Ovary (tissue), 9 donors: ENCODE results near the gene KCND3. TPM values are rescaled to one million over a fixed set of nuclear protein-coding genes. Genes with fewer than 3 reads are reported as not detected.

ENCODE experiments used
- DNase-seq, 5 donors: peaks; one replicate each; pipeline ENCODE4 v3.0.0-alpha.2; 2019 to 2020
- H3K27ac ChIP-seq, 2 donors: fragments of 200-600 bp; one replicate each; pipeline versions ENCODE4 v1.5.1 to v1.8.0; 2019 to 2022
- H3K27me3 ChIP-seq: fragments of 200-600 bp; one replicate; pipeline ENCODE4 v1.8.0; 2022
- H3K36me3 ChIP-seq: fragments of 200-600 bp; sonication (generic); one replicate; pipeline ENCODE4 v1.5.1; 2019
- H3K4me1 ChIP-seq: one replicate; pipeline ENCODE4 v1.8.1; 2013; ENCODE audit warnings: mild to moderate bottlenecking, moderate library complexity; ENCODE audit not compliant: insufficient read depth
- H3K4me3 ChIP-seq: fragments of 200-600 bp; sonication (generic); one replicate; pipeline ENCODE4 v1.5.1; 2017
- H3K9me3 ChIP-seq, 2 donors: fragments of 200-600 bp in 1 of 2; sonication (generic) in 1 of 2; one replicate each; pipeline versions ENCODE4 v1.5.1 to v1.8.1; 2013 to 2019; ENCODE audit warnings: mild to moderate bottlenecking in 1 of 2, moderate library complexity in 1 of 2
- CTCF ChIP-seq, 3 donors: fragments of 450-650 bp in 2 of 3; fragments of 200-600 bp in 1 of 3; IDR thresholded peaks; one replicate each; pipeline versions ENCODE4 v1.5.1 to v1.8.0; 2016 to 2022; ENCODE audit warnings: antibody characterized with exemption in 3 of 3, mild to moderate bottlenecking in 1 of 3
- EP300 ChIP-seq: sonication (generic); formaldehyde crosslinking; IDR thresholded peaks from one replicate; pipeline ENCODE4 v1.6.1; 2017; ENCODE audit warnings: antibody characterized with exemption
- POLR2A ChIP-seq: fragments of 450-650 bp; IDR thresholded peaks from one replicate; pipeline ENCODE4 v1.6.1; 2017; ENCODE audit warnings: antibody characterized with exemption, mild to moderate bottlenecking, moderate library complexity
- WGBS, 3 donors: extraction: QIAGEN DNeasy Blood & Tissue Kit in 1 of 3; methylation state at CpG; one replicate each; pipeline versions ENCODE4 v1.1.5 to v1.1.7; 2013 to 2017; 5-methylcytosine and 5-hydroxymethylcytosine counted together
- intact Hi-C, 4 donors: fragments of 100-400 bp; cut with DNase I; formaldehyde crosslinking; loops; one replicate each; pipeline versions ENCODE4 v1.11.0 to v1.15.1; 2022 to 2023
- polyA plus RNA-seq, 2 donors: library from polyadenylated mRNA; stranded (reverse); fragments of 200-250 nt in 1 of 2; fragments of 350-450 nt in 1 of 2; fragmentation: Illumina TruSeq in 1 of 2; extraction: RNeasy Lipid Tissue Mini Kit (QIAGEN cat#74804) in 1 of 2; gene quantifications; one replicate each; pipeline ENCODE4 v1.2.3, GENCODE V29; 2013 to 2014
- total RNA-seq, 7 donors: library from RNA; depleted of rRNA in 2 of 7; stranded (reverse); fragments of >200 nt in 2 of 7; fragmentation: NEBNext Ultra II Directional in 3 of 7; extraction: Animal tissue kit (Norgen Biotek cat#: 25700) in 3 of 7; gene quantifications; one replicate each; pipeline versions ENCODE4 v1.1.0 to v1.2.4, GENCODE V29; 2016 to 2023
- donor health status: DM: no; HTN: no; CAD: no; lungs with moderate emphysema.
- donor health status: DM: no; HTN: no; CAD: no.
- donor health status: Bipolar disorder and iron deficiency.
- donor health status: DM: yes; HTN: yes; CAD: no.
- donor health status: DM: no; HTN: no; CAD: no.
- donor health status: DM: yes; HTN: yes; CAD: no.

The KCND3 gene
- total and polyA plus RNA-seq, 9 donors, result 0.15 to 6.5 (median 0.60) TPM

- no peak overlapping the region for H3K4me3 ChIP-seq
- H3K9me3 ChIP-seq, result no peaks in the 10 kb centered on the region
- TF ChIP-seq EP300 (no peak), POLR2A (no peak), CTCF (IDR thresholded peaks at IDR 0.05) (no peak)
- H3K27me3 ChIP-seq, result no peaks in the 10 kb centered on the region
- 73 to 83% (median 82%) methylated on average over 11 of the region's 11 CpGs for WGBS, 3 donors
- no peak overlapping the region for H3K27ac ChIP-seq
- intact Hi-C loops, result no loop called here
- no peaks in the 10 kb centered on the region for H3K36me3 ChIP-seq
- DNase-seq, result no peak
- H3K4me1 ChIP-seq, result no peaks in the 10 kb centered on the region
Observed at GRCh38 chr1:111961773-111962565, 27.5 kb downstream of the KCND3 start.

DNA sequence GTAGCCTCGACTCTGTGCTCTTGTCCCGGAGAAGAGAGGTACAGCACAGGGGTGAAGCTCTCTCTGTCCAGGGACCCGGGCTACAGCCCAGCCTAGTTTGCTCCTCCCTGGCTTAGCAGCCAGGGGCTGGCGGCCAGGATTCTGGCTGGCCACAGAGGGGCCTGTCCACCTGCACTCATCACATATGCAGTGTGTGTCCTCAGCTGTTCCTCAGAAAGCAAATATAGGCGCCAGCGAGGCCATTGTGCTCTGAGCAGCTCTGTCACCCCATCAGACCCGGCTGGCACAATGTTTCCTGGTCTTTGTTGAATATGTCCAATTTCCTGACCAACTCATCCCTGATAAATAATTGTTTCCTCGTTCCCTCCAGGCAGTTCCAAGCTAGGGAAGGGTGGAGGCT is 28.5 kb downstream of the KCND3 start:
- H3K27me3 ChIP-seq, result no peaks in the 10 kb centered on the region
- no peaks in the 10 kb centered on the region for H3K4me1 ChIP-seq
- DNase-seq, result no peak
- no peak overlapping the region for H3K27ac ChIP-seq
- 76 to 85% (median 81%) methylated on average over 8 of the region's 8 CpGs for WGBS, 3 donors
- intact Hi-C loops, result no loop called here
- H3K36me3 ChIP-seq, result no peaks in the 10 kb centered on the region
- no peak overlapping the region for H3K4me3 ChIP-seq
- no peak for TF ChIP-seq POLR2A
- no peak for TF ChIP-seq CTCF (IDR thresholded peaks at IDR 0.05)
- no peak for TF ChIP-seq EP300
- no peaks in the 10 kb centered on the region for H3K9me3 ChIP-seq

DNA sequence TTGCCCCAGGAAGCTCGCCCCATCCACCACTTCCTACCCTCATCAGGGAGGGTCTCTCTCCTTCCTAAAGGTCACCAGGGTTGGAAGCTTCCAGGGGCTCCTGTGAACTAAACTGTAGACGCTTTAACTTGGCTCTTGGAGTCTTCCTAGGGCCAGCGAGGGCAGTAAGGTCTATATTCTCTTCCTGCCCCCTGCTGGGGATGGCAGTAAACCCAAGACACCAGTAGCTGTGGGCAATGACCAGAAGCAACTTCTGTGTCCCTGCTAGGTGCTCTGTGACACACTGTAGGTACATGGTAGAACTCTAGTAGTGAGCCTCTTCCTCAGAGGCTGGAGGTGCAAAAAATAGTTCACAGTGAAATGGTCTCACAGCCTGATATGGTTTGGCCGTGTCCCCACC is 30.0 kb downstream of the KCND3 start:
- Histone ChIP-seq H3K9me3 (no peaks in the 10 kb centered on the region), H3K27me3 (no peaks in the 10 kb centered on the region), H3K4me1 (no peaks in the 10 kb centered on the region), H3K27ac (no peak overlapping the region), H3K4me3 (no peak overlapping the region), H3K36me3 (no peaks in the 10 kb centered on the region)
- TF ChIP-seq EP300 (no peak), POLR2A (no peak), CTCF (IDR thresholded peaks at IDR 0.05) (no peak)
- intact Hi-C loops, result no loop called here
- WGBS, 3 donors, result 67 to 80% (median 72%) methylated on average over 4 of the region's 4 CpGs
- no peak for DNase-seq

DNA sequence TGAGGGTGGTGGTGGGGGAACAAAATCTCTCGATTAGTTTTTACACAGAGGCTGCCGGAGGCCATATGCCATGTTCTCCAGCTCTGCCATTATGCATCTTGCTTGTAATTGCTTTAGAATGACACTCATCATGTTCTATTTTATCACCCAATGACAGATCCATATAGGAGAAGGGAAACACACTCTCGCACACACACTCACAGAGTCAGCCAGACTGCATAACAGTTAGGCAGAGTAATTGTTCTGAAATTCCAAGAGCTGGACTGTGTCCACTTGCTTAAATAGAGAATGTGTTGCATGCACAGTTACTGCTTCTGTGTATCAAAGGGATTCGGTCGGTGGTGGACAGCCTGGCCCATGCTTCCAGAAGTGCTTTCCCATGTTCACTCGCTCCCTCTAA is 30.6 kb downstream of the KCND3 start:
- no peaks in the 10 kb centered on the region for H3K36me3 ChIP-seq
- intact Hi-C loops, result no loop called here
- no peak overlapping the region for H3K27ac ChIP-seq
- no peak for DNase-seq
- 84 to 87% (median 87%) methylated on average over 6 of the region's 6 CpGs for WGBS, 3 donors
- TF ChIP-seq CTCF (IDR thresholded peaks at IDR 0.05) (no peak), EP300 (no peak), POLR2A (no peak)
- H3K27me3 ChIP-seq, result no peaks in the 10 kb centered on the region
- H3K4me1 ChIP-seq, result no peaks in the 10 kb centered on the region
- H3K9me3 ChIP-seq, result no peaks in the 10 kb centered on the region
- no peak overlapping the region for H3K4me3 ChIP-seq
